Measurements from ENCODE around the gene ABHD17A. TPM values are rescaled to one million over a fixed set of nuclear protein-coding genes. Genes with fewer than 3 reads are reported as not detected.
"Not testable (repeated sequence)": the region's sequence is repeated elsewhere in the genome, so short reads cannot be mapped to it uniquely, and the experiment has no call there.

Gene ABHD17A
- total RNA-seq, 1 experiment from 2014 or later: 47.7 TPM

GRCh38 chr19:1893791-1894190 is 8.5 kb upstream of the ABHD17A start:
- H3K9me3 Mint-ChIP-seq (ENCODE audit: unreplicated experiment): no peaks in the 10 kb centered on the region
- Histone ChIP-seq H3K9me3 (no peaks in the 10 kb centered on the region), H3K4me3 (ENCODE audit: low read depth, low read length) (no peak overlapping the region), H3K4me1 (no peaks in the 10 kb centered on the region; the same call in 1 of the 2 replicates), H3K36me3 (ENCODE audit: control insufficient read depth, insufficient read depth, low read length) (no peaks in the 10 kb centered on the region), H3K27me3 (replicated peaks; ENCODE audit: control insufficient read depth, insufficient read depth, low read length) (no peaks in the 10 kb centered on the region)
- ChIA-PET CTCF (no interaction called here), POLR2A (no interaction called here)
- H3K27me3 Mint-ChIP-seq (ENCODE audit: insufficient read depth, unreplicated experiment): no peaks in the 10 kb centered on the region
- BruUV-seq (replicated peaks): no TSS peak
- H3K27ac Mint-ChIP-seq (ENCODE audit: unreplicated experiment): no peak overlapping the region
- no peak for TF ChIP-seq CTCF (IDR thresholded peaks at IDR 0.05; ENCODE audit: insufficient read depth in 1 of 2, low read depth in 1 of 2, low read length in 1 of 2, severe bottlenecking in 1 of 2, unreplicated experiment in 1 of 2)
- no peak for DNase-seq
- H3K4me3 Mint-ChIP-seq (ENCODE audit: unreplicated experiment): no peak overlapping the region
- H3K36me3 Mint-ChIP-seq (ENCODE audit: insufficient read depth, unreplicated experiment): no peaks in the 10 kb centered on the region
- intact Hi-C loops (cut with micrococcal nuclease; ENCODE audit: unreplicated experiment): no loop called here
- H3K4me1 Mint-ChIP-seq (ENCODE audit: low read depth, unreplicated experiment): no peaks in the 10 kb centered on the region

GRCh38 chr19:1889907-1890306 is 4.6 kb upstream of the ABHD17A start:
- ChIA-PET CTCF (no interaction called here), POLR2A (no interaction called here)
- H3K4me1 ChIP-seq: peaks cover 21% of the 10 kb centered on the region
- intact Hi-C loops (cut with micrococcal nuclease; ENCODE audit: unreplicated experiment): no loop called here
- H3K4me3 ChIP-seq (ENCODE audit: low read depth, low read length): no peak overlapping the region
- no peaks in the 10 kb centered on the region for H3K27me3 ChIP-seq (replicated peaks; ENCODE audit: control insufficient read depth, insufficient read depth, low read length)
- H3K36me3 Mint-ChIP-seq (ENCODE audit: insufficient read depth, unreplicated experiment): peaks cover 8% of the 10 kb centered on the region
- no peak for DNase-seq
- H3K36me3 ChIP-seq (ENCODE audit: control insufficient read depth, insufficient read depth, low read length): no peaks in the 10 kb centered on the region
- no peaks in the 10 kb centered on the region for H3K9me3 ChIP-seq
- H3K4me1 Mint-ChIP-seq (ENCODE audit: low read depth, unreplicated experiment): peaks cover 9% of the 10 kb centered on the region
- H3K27ac Mint-ChIP-seq (ENCODE audit: unreplicated experiment): no peak overlapping the region
- no peak overlapping the region for H3K4me3 Mint-ChIP-seq (ENCODE audit: unreplicated experiment)
- BruUV-seq (replicated peaks): no TSS peak
- no peaks in the 10 kb centered on the region for H3K27me3 Mint-ChIP-seq (ENCODE audit: insufficient read depth, unreplicated experiment)
- TF ChIP-seq CTCF (IDR thresholded peaks at IDR 0.05; ENCODE audit: insufficient read depth in 1 of 2, low read depth in 1 of 2, low read length in 1 of 2, severe bottlenecking in 1 of 2, unreplicated experiment in 1 of 2): no peak
- no peaks in the 10 kb centered on the region for H3K9me3 Mint-ChIP-seq (ENCODE audit: unreplicated experiment)

GRCh38 chr19:1888385-1888784 is 3.1 kb upstream of the ABHD17A start:
- Mint-ChIP-seq H3K27me3 (ENCODE audit: insufficient read depth, unreplicated experiment) (no peaks in the 10 kb centered on the region), H3K36me3 (ENCODE audit: insufficient read depth, unreplicated experiment) (peaks cover 16% of the 10 kb centered on the region), H3K9me3 (ENCODE audit: unreplicated experiment) (no peaks in the 10 kb centered on the region), H3K27ac (ENCODE audit: unreplicated experiment) (no peak overlapping the region), H3K4me3 (ENCODE audit: unreplicated experiment) (no peak overlapping the region), H3K4me1 (ENCODE audit: low read depth, unreplicated experiment) (peaks cover 23% of the 10 kb centered on the region)
- no peaks in the 10 kb centered on the region for H3K36me3 ChIP-seq (ENCODE audit: control insufficient read depth, insufficient read depth, low read length)
- no peak overlapping the region for H3K4me3 ChIP-seq (ENCODE audit: low read depth, low read length)
- TF ChIP-seq CTCF (IDR thresholded peaks at IDR 0.05; ENCODE audit: insufficient read depth in 1 of 2, low read depth in 1 of 2, low read length in 1 of 2, severe bottlenecking in 1 of 2, unreplicated experiment in 1 of 2): no peak
- ChIA-PET POLR2A (no interaction called here), CTCF (no interaction called here)
- no peaks in the 10 kb centered on the region for H3K27me3 ChIP-seq (replicated peaks; ENCODE audit: control insufficient read depth, insufficient read depth, low read length)
- peaks cover 27% of the 10 kb centered on the region for H3K4me1 ChIP-seq
- DNase-seq: no peak
- intact Hi-C loops (cut with micrococcal nuclease; ENCODE audit: unreplicated experiment): no loop called here
- BruUV-seq (replicated peaks): no TSS peak
- no peaks in the 10 kb centered on the region for H3K9me3 ChIP-seq

GRCh38 chr19:1886360-1886759 is 1.1 kb upstream of the ABHD17A start:
- BruUV-seq (replicated peaks); H3K27ac Mint-ChIP-seq (ENCODE audit: unreplicated experiment); H3K9me3 ChIP-seq; intact Hi-C loops (cut with micrococcal nuclease; ENCODE audit: unreplicated experiment); H3K27me3 Mint-ChIP-seq (ENCODE audit: insufficient read depth, unreplicated experiment); POLR2A ChIA-PET; H3K27me3 ChIP-seq (replicated peaks; ENCODE audit: control insufficient read depth, insufficient read depth, low read length); H3K9me3 Mint-ChIP-seq (ENCODE audit: unreplicated experiment); DNase-seq; H3K36me3 ChIP-seq (ENCODE audit: control insufficient read depth, insufficient read depth, low read length); H3K4me3 Mint-ChIP-seq (ENCODE audit: unreplicated experiment); H3K4me3 ChIP-seq (ENCODE audit: low read depth, low read length): not testable (repeated sequence)
- CTCF ChIA-PET: interaction anchor here (1.1 kb wide), 1 partner anchor 22 kb away, joined by 5 read pairs; no protein-coding TSS in a partner anchor
- peaks cover 27% of the 10 kb centered on the region for H3K4me1 ChIP-seq
- H3K36me3 Mint-ChIP-seq (ENCODE audit: insufficient read depth, unreplicated experiment): peaks cover 16% of the 10 kb centered on the region
- H3K4me1 Mint-ChIP-seq (ENCODE audit: low read depth, unreplicated experiment): peaks cover 26% of the 10 kb centered on the region

All from Caco-2 (cell line).